Neural cell (in vitro differentiated cells): Measurements from ENCODE around the gene THRSP.

Experiments
- EP300 ChIP-seq: fragments of 450-650 bp; conservative IDR thresholded peaks from 2 replicates; pipeline ENCODE4 v1.6.1; 2014; ENCODE audit warnings: antibody characterized with exemption, mild to moderate bottlenecking, moderate library complexity; ENCODE audit not compliant: poor library complexity, severe bottlenecking
- EZH2 ChIP-seq: fragments of 200-600, 300-800 bp; shearing (Covaris generic), sonication (generic); IDR thresholded peaks from 2 replicates; pipeline ENCODE4 v1.6.1; 2014; ENCODE audit warnings: antibody characterized with exemption, low read length, borderline replicate concordance, mild to moderate bottlenecking; ENCODE audit not compliant: insufficient read depth, poor library complexity, severe bottlenecking
- MXI1 ChIP-seq: fragments of 450-650 bp; conservative IDR thresholded peaks from 2 replicates; pipeline ENCODE4 v1.6.1; 2014; ENCODE audit warnings: antibody characterized with exemption, mild to moderate bottlenecking; ENCODE audit not compliant: poor library complexity, severe bottlenecking
- POLR2AphosphoS5 ChIP-seq: IDR thresholded peaks from 2 replicates; pipeline ENCODE4 v1.6.1; 2012
- RAD21 ChIP-seq: fragments of 450-650 bp; conservative IDR thresholded peaks from 2 replicates; pipeline ENCODE4 v1.6.1; 2014; ENCODE audit warnings: antibody characterized with exemption, mild to moderate bottlenecking, moderate library complexity
- SMC3 ChIP-seq: fragments of 450-650 bp; conservative IDR thresholded peaks from 2 replicates; pipeline ENCODE4 v1.6.1; 2014; ENCODE audit warnings: antibody characterized with exemption, mild to moderate bottlenecking, moderate library complexity; ENCODE audit not compliant: poor library complexity
- TF ChIP-seq, protein P1 (sequence below): fragments of 450-650 bp; IDR thresholded peaks from 2 replicates; pipeline ENCODE4 v1.5.1; 2014; ENCODE audit warnings: antibody characterized with exemption, mild to moderate bottlenecking, moderate library complexity; ENCODE audit not compliant: poor library complexity, severe bottlenecking
- TF ChIP-seq, protein P2 (sequence below): IDR thresholded peaks from 2 replicates; pipeline ENCODE4 v1.6.1; 2012; ENCODE audit warnings: borderline replicate concordance

DNA sequence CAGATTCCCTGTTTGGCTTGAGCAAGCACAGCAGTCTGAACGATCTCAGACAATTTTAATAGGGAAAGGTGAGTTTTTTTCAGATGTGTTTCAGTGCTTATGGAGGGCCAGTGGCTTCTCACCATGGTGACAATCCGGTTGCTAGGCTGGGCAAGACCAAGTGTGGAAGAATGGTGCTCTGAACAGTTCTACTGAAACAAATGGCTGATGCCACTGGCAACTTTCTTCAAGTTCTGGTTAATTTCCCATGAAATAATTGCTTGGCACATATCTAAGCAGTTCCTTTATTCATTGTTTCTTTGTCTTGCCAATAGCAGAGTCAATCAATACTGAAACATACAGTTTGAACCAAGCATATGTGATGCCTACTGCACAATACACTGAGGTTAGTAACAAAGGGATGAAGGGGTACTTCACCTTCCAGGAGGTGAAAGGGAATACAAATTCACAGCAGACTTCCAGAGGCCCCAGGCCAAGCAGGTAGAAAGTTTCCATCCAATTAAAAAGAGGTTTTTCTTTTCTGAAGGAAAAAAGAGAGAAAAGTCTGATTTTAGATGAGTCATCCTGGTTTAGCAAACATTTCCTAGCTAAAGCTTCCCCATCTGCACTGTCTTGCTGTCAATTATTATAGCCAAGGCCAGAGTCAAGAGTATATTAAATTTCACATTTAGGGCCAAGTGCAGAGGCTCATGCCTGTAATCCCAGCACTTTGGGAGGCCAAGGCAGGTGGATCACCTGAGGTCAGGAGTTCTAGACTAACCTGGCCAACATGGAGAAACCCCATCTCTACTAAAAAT lies 37.2 kb downstream of the THRSP start:
- TF ChIP-seq, protein P1, sequence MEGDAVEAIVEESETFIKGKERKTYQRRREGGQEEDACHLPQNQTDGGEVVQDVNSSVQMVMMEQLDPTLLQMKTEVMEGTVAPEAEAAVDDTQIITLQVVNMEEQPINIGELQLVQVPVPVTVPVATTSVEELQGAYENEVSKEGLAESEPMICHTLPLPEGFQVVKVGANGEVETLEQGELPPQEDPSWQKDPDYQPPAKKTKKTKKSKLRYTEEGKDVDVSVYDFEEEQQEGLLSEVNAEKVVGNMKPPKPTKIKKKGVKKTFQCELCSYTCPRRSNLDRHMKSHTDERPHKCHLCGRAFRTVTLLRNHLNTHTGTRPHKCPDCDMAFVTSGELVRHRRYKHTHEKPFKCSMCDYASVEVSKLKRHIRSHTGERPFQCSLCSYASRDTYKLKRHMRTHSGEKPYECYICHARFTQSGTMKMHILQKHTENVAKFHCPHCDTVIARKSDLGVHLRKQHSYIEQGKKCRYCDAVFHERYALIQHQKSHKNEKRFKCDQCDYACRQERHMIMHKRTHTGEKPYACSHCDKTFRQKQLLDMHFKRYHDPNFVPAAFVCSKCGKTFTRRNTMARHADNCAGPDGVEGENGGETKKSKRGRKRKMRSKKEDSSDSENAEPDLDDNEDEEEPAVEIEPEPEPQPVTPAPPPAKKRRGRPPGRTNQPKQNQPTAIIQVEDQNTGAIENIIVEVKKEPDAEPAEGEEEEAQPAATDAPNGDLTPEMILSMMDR = no peak
- TF ChIP-seq EZH2 = no peak
- no peak for TF ChIP-seq POLR2AphosphoS5
- no peak for TF ChIP-seq MXI1
- TF ChIP-seq EP300 = no peak
- TF ChIP-seq, protein P2, sequence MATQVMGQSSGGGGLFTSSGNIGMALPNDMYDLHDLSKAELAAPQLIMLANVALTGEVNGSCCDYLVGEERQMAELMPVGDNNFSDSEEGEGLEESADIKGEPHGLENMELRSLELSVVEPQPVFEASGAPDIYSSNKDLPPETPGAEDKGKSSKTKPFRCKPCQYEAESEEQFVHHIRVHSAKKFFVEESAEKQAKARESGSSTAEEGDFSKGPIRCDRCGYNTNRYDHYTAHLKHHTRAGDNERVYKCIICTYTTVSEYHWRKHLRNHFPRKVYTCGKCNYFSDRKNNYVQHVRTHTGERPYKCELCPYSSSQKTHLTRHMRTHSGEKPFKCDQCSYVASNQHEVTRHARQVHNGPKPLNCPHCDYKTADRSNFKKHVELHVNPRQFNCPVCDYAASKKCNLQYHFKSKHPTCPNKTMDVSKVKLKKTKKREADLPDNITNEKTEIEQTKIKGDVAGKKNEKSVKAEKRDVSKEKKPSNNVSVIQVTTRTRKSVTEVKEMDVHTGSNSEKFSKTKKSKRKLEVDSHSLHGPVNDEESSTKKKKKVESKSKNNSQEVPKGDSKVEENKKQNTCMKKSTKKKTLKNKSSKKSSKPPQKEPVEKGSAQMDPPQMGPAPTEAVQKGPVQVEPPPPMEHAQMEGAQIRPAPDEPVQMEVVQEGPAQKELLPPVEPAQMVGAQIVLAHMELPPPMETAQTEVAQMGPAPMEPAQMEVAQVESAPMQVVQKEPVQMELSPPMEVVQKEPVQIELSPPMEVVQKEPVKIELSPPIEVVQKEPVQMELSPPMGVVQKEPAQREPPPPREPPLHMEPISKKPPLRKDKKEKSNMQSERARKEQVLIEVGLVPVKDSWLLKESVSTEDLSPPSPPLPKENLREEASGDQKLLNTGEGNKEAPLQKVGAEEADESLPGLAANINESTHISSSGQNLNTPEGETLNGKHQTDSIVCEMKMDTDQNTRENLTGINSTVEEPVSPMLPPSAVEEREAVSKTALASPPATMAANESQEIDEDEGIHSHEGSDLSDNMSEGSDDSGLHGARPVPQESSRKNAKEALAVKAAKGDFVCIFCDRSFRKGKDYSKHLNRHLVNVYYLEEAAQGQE = no peak
- TF ChIP-seq RAD21 = no peak
- TF ChIP-seq SMC3 = no peak
